Loucy (cell line): ENCODE results near the gene ELMO1.

Experiments
- CTCF ChIP-seq: fragments of 200-600 bp; sonication (generic); conservative IDR thresholded peaks from 2 replicates; pipeline ENCODE4 v1.5.1; 2014; ENCODE audit warnings: mild to moderate bottlenecking, antibody characterized with exemption, low read length
- EZH2phosphoT487 ChIP-seq: fragments of 200-600 bp; IDR thresholded peaks from 2 replicates; pipeline ENCODE4 v1.6.1; 2018; ENCODE audit warnings: antibody characterized with exemption, mild to moderate bottlenecking, moderate library complexity, borderline replicate concordance

GRCh38 chr7:37095122-37095521 is 353.5 kb downstream of the ELMO1 start:
- TF ChIP-seq CTCF = no peak
- no peak for TF ChIP-seq EZH2phosphoT487
